Right lobe of liver (tissue), 6 donors: ENCODE measurements around the gene PPP4R2. TPM values are rescaled to one million over a fixed set of nuclear protein-coding genes. Genes with fewer than 3 reads are reported as not detected.

Experiments used
- ATAC-seq, 4 donors: fragments of 200-7000 bp; cut with Tn5 transposase; one replicate each; pipeline ENCODE4 v1.9.1; 2020; ENCODE audit warnings: mild to moderate bottlenecking in 4 of 4, moderate library complexity in 4 of 4
- DNase-seq, 3 donors: peaks; one replicate each; pipeline ENCODE4 v3.0.0-alpha.2; 2020
- H3K27ac ChIP-seq, 3 donors: fragments of 200-600 bp; one replicate each; pipeline ENCODE4 v1.8.0; 2022
- H3K27me3 ChIP-seq, 2 donors: fragments of 200-600 bp; one replicate each; pipeline ENCODE4 v1.8.0; 2022
- H3K36me3 ChIP-seq, 4 donors: fragments of 200-600 bp; sonication (generic) in 1 of 4; one replicate each; pipeline versions ENCODE4 v1.5.1 to v1.8.0; 2017 to 2022; ENCODE audit warnings: control low read depth in 1 of 4
- H3K4me1 ChIP-seq, 4 donors: fragments of 200-600 bp; sonication (generic) in 1 of 4; one replicate each; pipeline versions ENCODE4 v1.5.1 to v1.8.0; 2017 to 2022; ENCODE audit warnings: control low read depth in 1 of 4
- H3K4me3 ChIP-seq, 3 donors: fragments of 200-600 bp; one replicate each; pipeline ENCODE4 v1.8.0; 2022
- H3K9me3 ChIP-seq, 4 donors: fragments of 200-600 bp; sonication (generic) in 1 of 4; one replicate each; pipeline versions ENCODE4 v1.5.1 to v1.8.0; 2017 to 2022; ENCODE audit warnings: control low read depth in 1 of 4
- CTCF ChIP-seq, 4 donors: fragments of 200-600 bp in 3 of 4; fragments of 450-650 bp in 1 of 4; IDR thresholded peaks; one replicate each; pipeline versions ENCODE4 v1.5.1 to v1.8.0; 2016 to 2022; ENCODE audit warnings: antibody characterized with exemption in 4 of 4, mild to moderate bottlenecking in 2 of 4
- POLR2A ChIP-seq: fragments of 450-650 bp; IDR thresholded peaks from one replicate; pipeline ENCODE4 v1.6.1; 2017; ENCODE audit warnings: antibody characterized with exemption, mild to moderate bottlenecking
- WGBS: methylation state at CpG from one replicate; pipeline ENCODE4 v1.1.6; 2018; ENCODE audit warnings: low coverage, low lambda C conversion rate; ENCODE audit not compliant: insufficient coverage; ENCODE audit errors: missing lambda C conversion rate; 5-methylcytosine and 5-hydroxymethylcytosine counted together
- intact Hi-C, 2 donors: fragments of 100-400 bp; cut with DNase I; formaldehyde crosslinking; loops; one replicate each; pipeline versions ENCODE4 v1.11.2 to v1.14.1; 2022
- total RNA-seq, 6 experiments: library from RNA; depleted of rRNA in 2 of 6; stranded (reverse); fragments of >200 nt in 2 of 6; fragmentation: NEBNext Ultra II Directional in 3 of 6; extraction: Animal tissue kit (Norgen Biotek cat#: 25700) in 3 of 6; gene quantifications; one replicate each; pipeline versions ENCODE4 v1.1.0 to v1.2.4, GENCODE V29; 2016 to 2023
- donor health status: DM: no; HTN: yes; CAD: no.
- donor health status: DM: no; HTN: no; CAD: no.
- donor health status: DM: no; HTN: no; CAD: no.
- donor health status: DM: no; HTN: yes; CAD: no.
- donor health status: DM: no; HTN: yes; CAD: no.

Gene PPP4R2
- total RNA-seq, 6 experiments from 2014 or later: 23.7 to 56.1 (median 42.3) TPM

- WGBS: 42% methylated on average over 5 of the region's 7 CpGs
- ATAC-seq: peak; percentile 81 to 89 (median 83)
These were observed 23.4 kb upstream of the PPP4R2 start for GRCh38 chr3:72973031-72973723.

GRCh38 chr3:72973786-72974185 lies 22.8 kb upstream of the PPP4R2 start:
- Histone ChIP-seq H3K9me3 (no peaks in the 10 kb centered on the region), H3K4me3 (no peak overlapping the region), H3K36me3 (no peaks in the 10 kb centered on the region), H3K27me3 (no peaks in the 10 kb centered on the region), H3K4me1 (peaks cover 0 to 17% (median 2%) of the 10 kb centered on the region in 4 donors), H3K27ac (peak overlapping the region in 1 of 3 donors; percentile 46)
- intact Hi-C loops: no loop called here
- ATAC-seq (no peak), DNase-seq (no peak)
- TF ChIP-seq POLR2A: no peak
- TF ChIP-seq CTCF (IDR thresholded peaks at IDR 0.05): no peak
- 93% methylated on average over 2 of the region's 2 CpGs for WGBS

More at GRCh38 chr3:72973031-72973723, 23.4 kb upstream of the PPP4R2 start:
- Histone ChIP-seq H3K9me3 (no peaks in the 10 kb centered on the region), H3K36me3 (no peaks in the 10 kb centered on the region), H3K27ac (peak overlapping the region in 1 of 3 donors; percentile 46), H3K4me3 (peak overlapping the region in 1 of 3 donors; percentile 15), H3K4me1 (peaks cover 0 to 23% (median 4%) of the 10 kb centered on the region in 4 donors), H3K27me3 (no peaks in the 10 kb centered on the region)
- TF ChIP-seq CTCF (IDR thresholded peaks at IDR 0.05): no peak
- TF ChIP-seq POLR2A: no peak
- intact Hi-C loops: no loop called here
- peak; percentile 67 to 76 (median 70) for DNase-seq

GRCh38 chr3:72974956-72975355 lies 21.7 kb upstream of the PPP4R2 start:
- H3K9me3 ChIP-seq: no peaks in the 10 kb centered on the region
- DNase-seq (no peak), ATAC-seq (no peak)
- H3K27ac ChIP-seq: no peak overlapping the region
- intact Hi-C loops: no loop called here
- H3K4me1 ChIP-seq: peaks cover 0 to 15% (median 2%) of the 10 kb centered on the region in 4 donors
- WGBS: 99% methylated on average over 4 of the region's 4 CpGs
- H3K27me3 ChIP-seq: no peaks in the 10 kb centered on the region
- H3K36me3 ChIP-seq: no peaks in the 10 kb centered on the region
- TF ChIP-seq POLR2A (no peak), CTCF (IDR thresholded peaks at IDR 0.05) (no peak)
- H3K4me3 ChIP-seq: no peak overlapping the region

GRCh38 chr3:72976281-72976741 lies 20.3 kb upstream of the PPP4R2 start:
- WGBS: 54% methylated on average over 1 of the region's 1 CpG
- no peak for TF ChIP-seq CTCF (IDR thresholded peaks at IDR 0.05)
- no peak for TF ChIP-seq POLR2A

More at GRCh38 chr3:72976281-72976741, 20.3 kb upstream of the PPP4R2 start:
- intact Hi-C loops: no loop called here
- no peak overlapping the region for H3K27ac ChIP-seq
- DNase-seq: no peak
- no peaks in the 10 kb centered on the region for H3K27me3 ChIP-seq
- H3K9me3 ChIP-seq: no peaks in the 10 kb centered on the region
- no peak overlapping the region for H3K4me3 ChIP-seq
- peaks cover 0 to 15% (median 2%) of the 10 kb centered on the region in 4 donors for H3K4me1 ChIP-seq
- no peaks in the 10 kb centered on the region for H3K36me3 ChIP-seq
- no peak for ATAC-seq
